ENCODE measurements around the gene SRSF11. TPM values are rescaled to one million over a fixed set of nuclear protein-coding genes. Genes with fewer than 3 reads are reported as not detected.

Gene SRSF11
- total RNA-seq, 2 experiments from 2014 or later = 165 to 245 TPM

DNA sequence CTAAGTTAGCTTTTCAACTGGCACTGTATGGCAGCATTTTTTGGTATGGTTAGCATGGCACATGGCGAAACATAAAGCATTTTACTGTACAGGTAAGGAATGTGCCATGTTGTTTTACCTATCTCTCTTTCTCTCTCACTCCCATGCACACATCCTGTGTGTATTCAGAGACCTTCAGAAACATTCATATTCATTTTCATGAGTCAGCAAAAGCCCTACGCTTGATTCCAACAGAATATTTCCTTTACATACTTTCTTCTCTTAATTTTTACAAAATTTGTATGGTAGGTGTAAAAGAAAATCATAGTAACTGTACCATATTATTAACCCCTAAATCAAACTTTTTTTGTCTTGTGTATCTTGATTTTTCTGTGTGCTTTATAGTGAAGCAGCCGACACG lies 10.3 kb downstream of the SRSF11 start:
- Histone ChIP-seq H2AFZ (ENCODE audit: low read length) (no peak overlapping the region), H3K4me1 (ENCODE audit: insufficient read depth, low read length, poor library complexity, severe bottlenecking) (peaks cover 13% of the 10 kb centered on the region), H3K9me3 (ENCODE audit: low read length) (no peaks in the 10 kb centered on the region), H3K36me3 (ENCODE audit: insufficient read depth, low read length) (peaks cover 100% of the 10 kb centered on the region), H3K79me2 (ENCODE audit: insufficient read depth, low read depth, low read length) (peaks cover 67% of the 10 kb centered on the region), H4K20me1 (ENCODE audit: insufficient read depth, low read length) (peaks cover 59% of the 10 kb centered on the region), H3K9me2 (ENCODE audit: insufficient read depth, low read length) (no peaks in the 10 kb centered on the region), H3K4me2 (ENCODE audit: low read length) (no peak overlapping the region), H3K27ac (ENCODE audit: low read depth, low read length, poor library complexity, severe bottlenecking) (no peak overlapping the region), H3K4me3 (ENCODE audit: low read depth, low read length, poor library complexity, severe bottlenecking) (no peak overlapping the region)
- ChIA-PET CTCF (ENCODE audit: unreplicated experiment) (no interaction called here), POLR2A (interaction anchor here (1.3 to 1.5 kb wide), 3 partner anchors 9 to 27 kb away, joined by 3 read pairs; no protein-coding TSS in a partner anchor)
- no peak for TF ChIP-seq EZH2phosphoT487 (IDR thresholded peaks at IDR 0.05; ENCODE audit: borderline replicate concordance, low read depth, low read length)
- BruUV-seq (replicated peaks) = no TSS peak
- intact Hi-C loops (cut with micrococcal nuclease; ENCODE audit: unreplicated experiment) = no loop called here
- no peak for DNase-seq (ENCODE audit: low spot score)

DNA sequence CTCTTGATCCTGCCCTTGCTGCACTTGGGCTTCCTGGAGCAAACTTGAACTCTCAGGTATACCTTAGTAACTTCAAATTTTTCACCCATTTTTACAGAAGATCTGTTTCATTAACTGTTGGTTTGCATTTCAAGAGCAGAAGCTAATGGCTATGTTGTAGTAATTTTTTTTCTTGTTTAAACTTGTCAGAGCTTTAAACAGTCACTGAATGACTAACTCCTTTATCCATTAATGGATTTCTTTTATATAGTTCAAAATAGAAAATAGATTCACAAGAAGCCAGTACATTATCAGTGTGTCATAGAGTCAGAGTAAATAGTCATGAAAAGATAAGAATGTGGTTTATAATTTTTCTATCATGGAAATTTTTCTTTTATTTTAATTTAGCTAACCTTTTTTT lies 13.6 kb downstream of the SRSF11 start:
- Histone ChIP-seq H3K4me3 (ENCODE audit: low read depth, low read length, poor library complexity, severe bottlenecking) (no peak overlapping the region), H3K9me2 (ENCODE audit: insufficient read depth, low read length) (no peaks in the 10 kb centered on the region), H3K27ac (ENCODE audit: low read depth, low read length, poor library complexity, severe bottlenecking) (no peak overlapping the region), H3K4me1 (ENCODE audit: insufficient read depth, low read length, poor library complexity, severe bottlenecking) (no peaks in the 10 kb centered on the region), H2AFZ (ENCODE audit: low read length) (no peak overlapping the region), H3K79me2 (ENCODE audit: insufficient read depth, low read depth, low read length) (peaks cover 52% of the 10 kb centered on the region; the same call in 1 of the 2 replicates), H4K20me1 (ENCODE audit: insufficient read depth, low read length) (peaks cover 35% of the 10 kb centered on the region), H3K9me3 (ENCODE audit: low read length) (no peaks in the 10 kb centered on the region), H3K36me3 (ENCODE audit: insufficient read depth, low read length) (peaks cover 100% of the 10 kb centered on the region), H3K4me2 (ENCODE audit: low read length) (no peak overlapping the region)
- no peak for DNase-seq (ENCODE audit: low spot score)
- TF ChIP-seq EZH2phosphoT487 (IDR thresholded peaks at IDR 0.05; ENCODE audit: borderline replicate concordance, low read depth, low read length) = no peak
- TF ChIP-seq, protein P1, sequence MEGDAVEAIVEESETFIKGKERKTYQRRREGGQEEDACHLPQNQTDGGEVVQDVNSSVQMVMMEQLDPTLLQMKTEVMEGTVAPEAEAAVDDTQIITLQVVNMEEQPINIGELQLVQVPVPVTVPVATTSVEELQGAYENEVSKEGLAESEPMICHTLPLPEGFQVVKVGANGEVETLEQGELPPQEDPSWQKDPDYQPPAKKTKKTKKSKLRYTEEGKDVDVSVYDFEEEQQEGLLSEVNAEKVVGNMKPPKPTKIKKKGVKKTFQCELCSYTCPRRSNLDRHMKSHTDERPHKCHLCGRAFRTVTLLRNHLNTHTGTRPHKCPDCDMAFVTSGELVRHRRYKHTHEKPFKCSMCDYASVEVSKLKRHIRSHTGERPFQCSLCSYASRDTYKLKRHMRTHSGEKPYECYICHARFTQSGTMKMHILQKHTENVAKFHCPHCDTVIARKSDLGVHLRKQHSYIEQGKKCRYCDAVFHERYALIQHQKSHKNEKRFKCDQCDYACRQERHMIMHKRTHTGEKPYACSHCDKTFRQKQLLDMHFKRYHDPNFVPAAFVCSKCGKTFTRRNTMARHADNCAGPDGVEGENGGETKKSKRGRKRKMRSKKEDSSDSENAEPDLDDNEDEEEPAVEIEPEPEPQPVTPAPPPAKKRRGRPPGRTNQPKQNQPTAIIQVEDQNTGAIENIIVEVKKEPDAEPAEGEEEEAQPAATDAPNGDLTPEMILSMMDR (conservative IDR thresholded peaks at IDR 0.05; ENCODE audit: low read length) = no peak
- ChIA-PET POLR2A (interaction anchor here (0.5 to 1.6 kb wide), 4 partner anchors 13 to 85 kb away, joined by 3 to 5 read pairs (median 4); no protein-coding TSS in a partner anchor), CTCF (ENCODE audit: unreplicated experiment) (no interaction called here)
- no TSS peak for BruUV-seq (replicated peaks)
- intact Hi-C loops (cut with micrococcal nuclease; ENCODE audit: unreplicated experiment) = no loop called here

DNA sequence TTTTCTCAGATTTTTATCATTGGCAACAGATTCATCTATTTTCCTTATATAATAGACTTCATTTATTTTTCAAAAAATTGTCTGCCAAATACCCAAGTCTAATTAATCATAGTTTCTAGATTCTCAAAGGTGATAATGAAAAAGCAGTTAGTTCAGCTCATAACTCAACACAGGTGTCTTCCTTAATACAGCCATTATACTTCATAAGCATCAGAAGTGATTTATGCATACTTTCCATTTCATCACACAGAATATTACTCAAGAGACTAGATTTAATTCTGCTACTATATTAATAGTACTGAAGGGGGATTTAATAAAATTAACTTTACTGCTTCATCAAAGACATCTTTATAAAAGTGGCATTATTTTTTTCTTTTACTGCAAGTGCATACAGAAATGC lies 18.8 kb downstream of the SRSF11 start:
- no peak for DNase-seq (ENCODE audit: low spot score)
- Histone ChIP-seq H3K4me2 (ENCODE audit: low read length) (no peak overlapping the region), H3K9me2 (ENCODE audit: insufficient read depth, low read length) (no peaks in the 10 kb centered on the region), H4K20me1 (ENCODE audit: insufficient read depth, low read length) (peaks cover 19% of the 10 kb centered on the region), H3K4me3 (ENCODE audit: low read depth, low read length, poor library complexity, severe bottlenecking) (no peak overlapping the region), H3K4me1 (ENCODE audit: insufficient read depth, low read length, poor library complexity, severe bottlenecking) (no peaks in the 10 kb centered on the region), H3K9me3 (ENCODE audit: low read length) (no peaks in the 10 kb centered on the region), H3K27ac (ENCODE audit: low read depth, low read length, poor library complexity, severe bottlenecking) (no peak overlapping the region), H2AFZ (ENCODE audit: low read length) (no peak overlapping the region), H3K79me2 (ENCODE audit: insufficient read depth, low read depth, low read length) (peaks cover 30% of the 10 kb centered on the region; the same call in 1 of the 2 replicates), H3K36me3 (ENCODE audit: insufficient read depth, low read length) (peaks cover 100% of the 10 kb centered on the region)
- BruUV-seq (replicated peaks) = no TSS peak
- ChIA-PET CTCF (ENCODE audit: unreplicated experiment) (no interaction called here), POLR2A (interaction anchor here (0.6 kb wide), 1 partner anchor 41 kb away, joined by 3 read pairs; no protein-coding TSS in a partner anchor)
- no peak for TF ChIP-seq EZH2phosphoT487 (IDR thresholded peaks at IDR 0.05; ENCODE audit: borderline replicate concordance, low read depth, low read length)
- TF ChIP-seq, protein P1 (conservative IDR thresholded peaks at IDR 0.05; ENCODE audit: low read length) = no peak
- intact Hi-C loops (cut with micrococcal nuclease; ENCODE audit: unreplicated experiment) = loop anchor here (10.0 kb wide), 1 partner anchor 825 kb away; no protein-coding TSS in a partner anchor
